Cardiac septum (tissue), 1 donor: ENCODE results near the gene NUDT16. TPM values are rescaled to one million over a fixed set of nuclear protein-coding genes. Genes with fewer than 3 reads are reported as not detected.
"Not testable (repeated sequence)": the region's sequence is repeated elsewhere in the genome, so short reads cannot be mapped to it uniquely, and the experiment has no call there.

Experiments
- DNase-seq: peaks from one replicate; pipeline ENCODE4 v3.0.0-alpha.2; 2020; ENCODE audit warnings: low spot score
- intact Hi-C: fragments of 100-400 bp; cut with DNase I; formaldehyde crosslinking; loops from one replicate; pipeline ENCODE4 v1.14.0; 2022
- total RNA-seq: library from RNA; stranded (reverse); fragmentation: NEBNext Ultra II Directional; extraction: Animal tissue kit (Norgen Biotek cat#: 25700); gene quantifications from one replicate; pipeline ENCODE4 v1.2.1, GENCODE V29; 2021
- donor health status: DM: no; HTN: no; CAD: no.

The NUDT16 gene
- total RNA-seq, 1 donor from 2014 or later = 46.7 TPM

DNA sequence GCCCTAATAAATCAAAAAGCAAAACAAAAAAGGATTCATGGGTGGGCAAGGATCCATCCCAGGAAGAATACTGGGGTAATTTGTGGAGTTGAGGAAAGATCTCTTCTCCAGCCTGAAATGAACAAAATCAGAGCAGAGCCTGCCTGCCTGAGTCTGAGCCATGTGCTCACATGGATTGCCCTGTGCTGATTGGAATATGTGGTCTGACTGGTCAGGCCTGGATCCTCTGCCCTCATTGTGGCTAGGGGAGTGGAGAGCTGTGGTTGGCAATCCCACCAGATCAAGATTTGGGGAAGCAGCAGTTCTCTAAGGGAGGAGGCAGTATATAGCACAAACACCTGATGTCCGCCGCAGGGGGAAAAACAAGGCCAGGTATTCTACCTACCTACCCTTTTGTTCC is 6.8 kb upstream of the NUDT16 start:
- no peak for DNase-seq
- intact Hi-C loops = no loop called here

DNA sequence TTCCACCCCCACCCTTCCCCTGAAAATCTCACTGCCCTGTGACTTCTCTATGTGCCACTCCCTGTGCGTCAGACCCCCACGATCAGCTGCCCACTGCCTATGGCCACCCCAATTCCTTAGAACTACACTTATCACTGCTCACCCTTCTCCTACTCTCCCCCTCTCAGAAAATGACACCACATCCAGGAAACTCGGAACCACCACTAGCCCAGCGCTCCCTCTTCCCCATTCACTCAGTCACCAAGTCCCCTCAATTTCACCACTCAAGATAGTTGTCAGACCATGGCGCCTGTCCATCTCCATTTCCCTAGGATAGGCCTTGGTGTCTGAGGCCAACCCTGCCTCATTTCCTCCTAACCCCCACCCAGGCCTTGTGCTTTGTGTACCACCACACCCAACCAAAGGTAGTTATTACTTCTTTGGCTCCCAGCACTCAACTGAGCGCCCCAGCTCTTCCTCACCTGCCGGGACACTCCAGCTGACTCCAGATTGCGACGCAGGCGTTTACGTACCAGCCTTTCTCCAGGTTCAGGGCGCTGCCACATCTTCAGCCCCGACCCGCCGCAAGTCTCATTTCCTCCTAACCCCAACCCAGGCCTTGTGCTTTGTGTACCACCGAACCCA is 641 bp upstream of the NUDT16 start:
- DNase-seq = not testable (repeated sequence)
- intact Hi-C loops = loop anchor here (5.0 to 10.0 kb wide), 2 partner anchors 121 to 306 kb away; partner anchors contain the start of gene MRPL3

DNA sequence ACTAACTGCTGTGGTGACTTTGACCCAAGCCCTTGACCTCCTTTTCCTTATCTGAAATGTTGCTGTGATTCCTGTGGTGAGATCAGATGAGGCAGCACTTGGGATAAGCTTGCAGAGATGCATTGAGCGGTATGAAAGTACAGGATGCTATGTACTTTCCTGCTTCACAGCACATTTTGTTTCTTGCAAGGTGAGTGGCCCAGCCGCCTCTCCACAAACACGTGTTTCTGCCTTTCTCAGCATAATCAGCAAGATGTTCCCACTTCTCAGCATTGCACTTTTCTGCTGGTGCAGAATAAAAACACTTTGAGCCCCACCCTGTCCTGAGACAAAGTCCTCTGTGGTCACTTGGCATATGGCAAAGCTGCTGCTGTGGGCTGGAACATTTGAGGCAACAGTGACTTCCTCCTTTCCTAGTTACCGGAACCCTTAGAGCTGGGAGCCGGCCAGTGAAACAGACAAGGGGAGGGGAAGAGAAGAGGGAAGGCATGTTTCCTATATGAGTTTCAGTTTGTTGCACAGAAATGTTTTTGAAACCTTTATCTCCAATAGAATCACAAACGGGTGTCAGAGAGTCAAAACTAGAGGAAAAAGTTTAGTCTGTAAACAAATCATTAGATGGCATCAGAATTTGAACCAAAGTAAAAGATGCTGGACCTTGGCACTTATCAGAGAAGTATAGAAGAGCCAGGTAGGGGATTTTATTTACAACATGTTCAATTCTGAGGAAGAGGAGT is 5.0 kb downstream of the NUDT16 start:
- peak; percentile 89 for DNase-seq
- intact Hi-C loops = loop anchor here (10.0 kb wide), 1 partner anchor 312 kb away; no protein-coding TSS in a partner anchor

DNA sequence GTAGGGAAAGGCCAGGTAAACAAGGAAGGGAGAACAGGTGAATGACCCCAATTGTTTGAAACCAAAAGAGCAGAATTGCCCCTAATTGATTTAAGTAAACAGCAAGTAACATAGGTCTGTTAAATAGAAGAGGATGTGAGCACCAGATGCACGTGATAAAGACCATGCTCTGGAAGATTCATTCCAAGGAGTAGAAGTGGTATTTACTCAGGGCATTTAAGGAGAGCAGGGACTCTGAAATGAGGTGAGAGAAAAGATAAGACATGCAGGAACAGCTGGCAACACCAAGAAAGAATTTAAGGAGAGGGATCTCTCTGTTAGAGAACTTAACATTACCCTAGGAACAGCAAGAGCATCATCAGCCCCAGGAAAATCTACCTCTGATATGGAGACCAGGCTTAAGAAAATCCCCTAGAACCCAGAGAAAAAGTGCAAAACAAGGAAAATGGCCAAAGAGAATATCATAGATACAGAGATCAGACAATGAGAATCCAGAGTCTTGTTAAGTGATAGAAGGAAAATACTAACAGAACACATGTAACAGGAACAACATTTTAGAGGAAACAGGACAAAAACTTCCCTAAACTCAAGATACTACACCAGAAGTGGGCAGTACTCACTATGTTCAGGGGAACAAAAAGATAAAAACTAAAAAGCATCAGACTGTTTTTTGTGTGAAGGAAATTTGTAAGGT is 6.4 kb downstream of the NUDT16 start:
- DNase-seq = no peak
- intact Hi-C loops = loop anchor here (10.0 kb wide), 1 partner anchor 313 kb away; no protein-coding TSS in a partner anchor

DNA sequence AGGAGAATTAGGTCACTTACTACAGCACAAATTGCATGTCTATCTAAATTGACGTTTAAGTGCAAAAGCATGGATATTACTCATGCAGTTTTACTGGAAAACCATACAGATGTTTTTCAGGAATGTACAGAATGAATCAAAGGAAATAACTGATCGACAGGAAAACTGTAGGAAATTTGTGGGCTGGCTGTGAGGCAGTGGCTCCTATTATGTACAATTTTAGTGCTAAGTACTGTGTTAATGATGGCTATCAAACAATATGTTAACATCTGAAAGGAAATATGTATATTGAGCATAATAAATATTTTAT is 6.9 kb downstream of the NUDT16 start:
- intact Hi-C loops = loop anchor here (10.0 kb wide), 1 partner anchor 314 kb away; no protein-coding TSS in a partner anchor

DNA sequence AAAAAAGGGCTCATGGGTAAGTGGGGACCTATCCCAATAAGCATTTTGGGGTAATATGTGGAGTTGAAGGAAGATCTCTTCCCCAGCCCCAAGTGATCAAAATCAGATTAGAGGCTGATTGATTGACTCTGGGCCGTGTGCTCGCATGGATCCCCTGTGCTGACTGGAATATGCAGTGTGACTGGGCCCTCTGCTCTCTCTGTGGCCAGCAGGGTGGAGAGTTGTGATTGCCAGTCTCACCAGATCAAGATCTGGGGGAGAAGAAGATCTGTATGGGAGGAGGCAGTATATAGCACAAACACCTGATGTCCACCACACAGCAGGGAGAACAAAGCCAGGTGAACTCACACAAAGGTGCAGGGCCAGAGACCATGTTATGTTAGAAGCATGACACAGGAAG is 8.8 kb downstream of the NUDT16 start:
- no peak for DNase-seq
- intact Hi-C loops = no loop called here

More for the DNA sequence above, 6.9 kb downstream of the NUDT16 start:
- DNase-seq = no peak

DNA sequence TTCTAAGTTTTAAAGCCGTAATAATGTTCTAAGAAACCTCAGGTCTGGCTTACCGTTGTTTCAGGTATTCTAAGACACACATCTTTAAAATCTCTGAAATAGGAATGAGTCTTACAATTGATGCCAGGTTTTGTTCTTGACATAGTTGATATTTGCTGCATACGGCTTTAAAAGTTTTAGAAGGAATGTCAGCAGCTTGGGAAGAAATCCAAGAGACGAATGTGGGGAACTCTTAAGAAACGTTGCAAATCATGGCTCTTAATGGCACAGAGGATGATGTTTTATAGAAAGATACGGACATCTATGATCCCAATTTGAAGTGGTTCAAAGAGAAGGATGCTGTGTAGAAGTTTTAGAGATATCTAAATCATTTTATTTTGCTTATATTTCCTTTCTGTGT is 11.5 kb downstream of the NUDT16 start:
- DNase-seq = no peak
- intact Hi-C loops = no loop called here

DNA sequence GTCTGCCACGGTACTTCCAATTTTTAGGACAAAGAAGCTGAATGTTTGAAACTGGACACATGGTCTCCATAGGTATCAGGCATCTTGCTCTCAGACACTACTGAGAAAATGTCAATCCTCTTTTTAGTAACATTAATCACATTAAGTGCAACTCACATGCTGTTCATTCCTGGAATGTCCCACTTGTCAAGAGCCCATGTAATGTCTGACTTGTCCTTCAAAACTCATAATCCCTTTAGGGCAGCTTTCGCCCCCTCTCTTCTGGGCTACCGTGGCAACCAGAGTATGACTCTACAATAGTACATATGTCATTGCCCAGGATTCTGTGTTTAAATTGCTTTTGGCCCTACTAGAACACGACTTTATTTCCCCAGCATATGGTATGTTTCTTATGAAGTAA is 12.3 kb downstream of the NUDT16 start:
- intact Hi-C loops = no loop called here
- DNase-seq = no peak

DNA sequence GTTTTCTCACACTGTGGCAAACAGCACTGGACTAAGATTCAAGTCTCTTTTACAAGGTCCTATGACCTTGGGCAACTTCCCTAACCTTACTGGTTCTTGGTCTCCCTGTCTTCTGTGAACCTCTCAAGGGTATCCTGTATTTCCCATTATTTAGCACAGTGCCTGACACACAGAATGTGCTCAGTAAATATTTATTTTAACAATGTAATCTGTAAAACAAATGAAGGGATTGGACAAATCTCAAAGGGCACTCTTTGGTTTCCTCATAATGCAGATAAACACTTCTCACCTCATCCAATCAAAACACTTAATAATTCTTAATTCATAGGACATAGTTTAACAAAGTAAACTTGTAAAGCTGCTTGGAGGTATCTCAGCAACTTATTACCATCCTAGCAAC is 12.8 kb downstream of the NUDT16 start:
- intact Hi-C loops = no loop called here

DNA sequence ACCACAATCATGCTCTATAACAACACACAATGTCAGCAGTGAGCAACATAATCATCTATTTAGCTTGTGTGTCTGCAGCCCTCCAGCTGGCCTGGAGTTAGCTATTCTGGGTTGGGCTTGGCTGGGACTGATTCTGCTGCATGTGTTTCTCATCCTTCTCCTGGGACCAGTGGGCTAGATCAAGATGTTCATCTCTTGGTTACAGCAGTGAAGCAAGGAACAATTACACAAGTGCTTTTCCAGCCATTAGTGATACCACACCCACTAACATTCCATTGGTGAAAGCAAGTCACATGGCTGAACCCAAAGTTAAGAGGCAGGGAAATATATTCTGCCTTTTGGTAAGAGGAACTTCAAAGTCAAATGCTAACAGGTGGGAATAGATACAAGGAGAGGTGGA is 14.6 kb downstream of the NUDT16 start:
- intact Hi-C loops = no loop called here
- DNase-seq = no peak

More for the DNA sequence above, 12.8 kb downstream of the NUDT16 start:
- DNase-seq = no peak

DNA sequence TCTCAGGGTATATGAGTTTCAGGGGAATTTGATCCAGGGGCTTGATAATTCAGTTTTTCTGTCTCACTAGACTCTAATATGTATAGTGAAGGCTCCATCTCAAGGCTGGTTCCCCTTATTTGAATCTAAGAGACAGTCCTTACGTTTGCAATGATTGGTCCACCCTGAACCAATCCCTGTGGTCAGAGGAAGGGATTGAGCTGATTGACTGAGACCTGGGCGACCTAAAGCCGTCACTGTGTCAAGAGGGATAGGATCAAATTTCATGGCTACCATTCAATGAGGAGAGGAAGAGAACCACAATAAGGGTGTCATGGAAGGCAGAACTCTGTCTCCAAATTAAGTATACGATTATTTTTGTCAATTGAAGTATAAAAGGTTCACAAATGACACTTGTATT is 16.3 kb downstream of the NUDT16 start:
- DNase-seq = no peak
- intact Hi-C loops = no loop called here

DNA sequence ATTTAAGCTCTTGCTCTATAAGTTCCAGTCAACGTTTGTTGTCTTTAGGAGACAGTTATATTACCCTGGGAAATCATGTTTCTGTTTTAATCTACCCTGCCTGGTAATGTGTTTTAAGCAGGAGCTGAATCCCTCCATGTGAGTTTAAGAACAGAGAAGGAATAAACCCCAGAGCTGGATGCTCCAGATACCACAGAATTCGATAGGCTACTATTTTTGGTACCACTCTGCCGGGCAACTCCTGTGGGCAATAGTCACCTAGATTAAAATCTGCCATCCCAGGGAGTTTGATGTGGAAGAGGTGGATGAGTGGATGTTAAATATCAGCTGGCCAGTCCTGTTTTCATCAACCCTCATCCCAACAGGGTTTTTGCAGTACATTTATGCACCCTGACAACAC is 20.4 kb downstream of the NUDT16 start:
- intact Hi-C loops = loop anchor here (5.0 kb wide), 1 partner anchor 55 kb away; no protein-coding TSS in a partner anchor
- DNase-seq = no peak

DNA sequence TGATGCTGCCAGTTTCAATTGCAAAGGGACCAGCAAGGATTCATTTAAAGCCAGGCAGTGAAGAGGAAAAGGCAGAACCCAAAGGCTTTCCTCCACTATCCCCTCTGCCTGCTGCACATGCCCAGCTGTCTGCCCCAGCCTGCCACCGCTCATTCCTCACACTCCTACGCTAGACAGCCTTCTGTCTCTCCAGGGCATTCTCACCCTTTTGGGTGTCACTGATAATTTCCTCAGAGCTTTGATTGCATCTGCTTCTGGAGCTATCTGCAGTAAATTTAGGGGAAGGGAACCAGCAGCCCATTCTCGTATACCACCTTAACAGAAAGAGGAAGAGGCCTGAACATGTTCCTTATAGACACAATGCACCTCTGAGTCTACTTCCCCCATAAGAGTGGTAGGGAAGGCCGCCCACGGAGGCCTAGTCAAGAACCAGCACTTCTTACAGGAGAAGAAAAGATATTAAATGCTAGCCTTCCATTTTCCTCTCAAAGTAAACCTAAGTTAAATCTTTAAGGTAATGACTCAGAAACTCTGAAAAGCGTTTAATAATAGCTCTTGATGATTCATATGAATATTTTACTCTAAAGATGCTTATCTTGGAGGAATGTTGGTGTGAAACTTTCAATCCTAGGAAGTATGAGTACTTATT is 20.9 kb downstream of the NUDT16 start:
- intact Hi-C loops = loop anchor here (5.0 kb wide), 1 partner anchor 55 kb away; no protein-coding TSS in a partner anchor
- DNase-seq = no peak

DNA sequence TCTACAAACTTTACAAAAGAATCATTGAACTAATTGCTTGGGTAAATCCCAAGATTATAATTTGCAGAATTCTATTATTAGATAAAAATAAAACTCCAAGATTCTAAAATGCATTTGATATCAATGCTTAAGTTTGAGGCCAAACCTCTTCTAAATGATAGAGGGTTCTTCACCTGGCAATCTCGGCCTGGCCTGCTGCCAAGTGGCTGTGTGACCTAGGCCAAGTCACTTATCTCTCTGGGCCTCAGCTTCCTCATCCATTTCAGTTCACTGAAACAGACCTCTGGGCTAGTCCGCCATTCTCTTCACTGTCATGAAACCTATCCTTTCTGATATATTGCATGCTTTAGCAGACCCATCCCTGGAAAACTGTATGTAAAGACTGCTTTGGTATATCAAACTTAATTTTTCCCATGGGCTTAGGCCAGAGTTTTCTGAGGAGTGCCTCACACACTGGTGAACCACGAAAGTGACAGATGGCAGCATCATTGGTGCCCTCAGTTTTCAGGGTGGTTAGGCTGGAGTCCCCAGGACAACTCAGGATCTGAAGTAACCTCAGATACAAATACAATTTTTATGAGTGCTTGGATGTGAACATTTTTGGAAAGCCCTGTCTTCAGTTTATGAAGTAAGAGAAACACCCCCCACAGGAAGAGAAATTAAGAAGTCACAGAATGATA is 21.8 kb downstream of the NUDT16 start:
- no peak for DNase-seq
- intact Hi-C loops = loop anchor here (5.0 kb wide), 1 partner anchor 56 kb away; no protein-coding TSS in a partner anchor

DNA sequence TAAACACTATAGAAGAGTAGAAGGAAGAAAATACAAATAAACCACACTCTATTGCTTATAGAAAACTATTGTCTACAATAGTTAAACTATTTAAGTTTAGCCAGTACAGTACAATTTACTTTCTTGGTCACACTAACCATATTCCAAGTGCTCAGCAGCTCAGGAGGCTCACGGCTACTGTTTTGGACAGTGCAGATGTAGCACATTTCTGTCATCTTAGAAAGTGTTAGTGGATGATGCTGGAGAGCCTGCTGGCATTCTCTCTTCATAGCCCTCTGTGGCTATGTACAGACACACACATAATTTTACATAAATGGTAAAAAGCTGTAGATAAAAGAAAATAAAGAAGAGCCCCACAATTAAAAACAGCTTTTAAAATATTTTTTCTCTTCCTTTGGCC is 23.8 kb downstream of the NUDT16 start:
- intact Hi-C loops = no loop called here
- DNase-seq = no peak

DNA sequence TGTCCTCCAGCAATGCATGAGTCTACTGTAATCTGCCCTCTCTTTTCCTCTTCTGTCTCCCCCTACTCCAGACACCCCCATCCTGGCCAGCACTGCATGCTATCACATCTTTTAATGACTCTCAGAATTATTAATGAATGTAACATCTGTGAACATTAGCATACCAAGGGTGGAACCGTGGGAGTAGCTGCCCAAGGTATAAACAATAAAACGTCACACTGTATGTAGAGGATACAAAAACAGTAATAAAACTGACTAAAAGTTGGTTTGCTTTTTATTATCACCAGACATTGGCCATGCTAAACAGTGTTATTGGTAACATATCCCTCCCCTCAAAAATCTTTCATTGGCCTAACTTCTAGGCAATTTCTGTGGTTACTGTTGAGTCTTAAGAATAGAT is 24.7 kb downstream of the NUDT16 start:
- intact Hi-C loops = no loop called here
- no peak for DNase-seq

DNA sequence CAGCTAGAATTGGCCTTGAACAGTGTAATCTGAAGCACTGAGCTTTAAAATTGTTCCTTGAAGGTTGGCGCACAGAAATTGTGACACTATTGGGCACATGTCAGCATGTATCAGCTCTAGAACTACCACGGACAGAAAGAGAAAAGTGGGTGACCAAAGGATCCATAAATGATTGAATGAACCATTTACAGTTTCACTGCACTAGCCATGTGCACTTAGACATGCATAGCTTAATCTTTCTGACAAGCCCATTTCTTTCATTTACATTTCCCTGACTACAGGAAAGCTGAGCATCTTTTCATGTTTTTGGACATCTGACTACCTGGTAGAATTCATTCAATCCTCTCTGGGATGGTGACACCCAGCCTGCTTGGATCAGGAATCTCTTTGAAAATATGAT is 36.2 kb downstream of the NUDT16 start:
- DNase-seq = no peak
- intact Hi-C loops = no loop called here

DNA sequence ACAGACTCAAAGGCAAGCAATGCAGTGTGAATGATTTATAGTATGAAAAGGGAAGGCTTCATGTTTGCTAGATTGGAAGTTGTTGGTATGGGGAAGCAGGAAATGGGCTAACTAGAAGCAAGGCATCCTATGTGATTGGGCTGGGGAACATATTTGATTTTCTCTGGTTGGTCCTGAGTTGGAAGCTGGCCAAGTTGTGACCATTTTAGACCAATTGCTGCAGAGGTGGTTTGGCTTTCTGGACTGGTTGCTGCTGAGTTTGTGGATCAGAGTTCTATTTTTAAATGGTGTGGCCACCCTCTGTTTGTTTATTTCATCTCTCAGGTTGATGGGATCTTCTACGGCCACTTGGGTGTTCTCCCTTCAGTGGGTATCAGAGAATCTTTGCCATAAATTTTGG is 39.7 kb downstream of the NUDT16 start:
- intact Hi-C loops = no loop called here
- DNase-seq = no peak

DNA sequence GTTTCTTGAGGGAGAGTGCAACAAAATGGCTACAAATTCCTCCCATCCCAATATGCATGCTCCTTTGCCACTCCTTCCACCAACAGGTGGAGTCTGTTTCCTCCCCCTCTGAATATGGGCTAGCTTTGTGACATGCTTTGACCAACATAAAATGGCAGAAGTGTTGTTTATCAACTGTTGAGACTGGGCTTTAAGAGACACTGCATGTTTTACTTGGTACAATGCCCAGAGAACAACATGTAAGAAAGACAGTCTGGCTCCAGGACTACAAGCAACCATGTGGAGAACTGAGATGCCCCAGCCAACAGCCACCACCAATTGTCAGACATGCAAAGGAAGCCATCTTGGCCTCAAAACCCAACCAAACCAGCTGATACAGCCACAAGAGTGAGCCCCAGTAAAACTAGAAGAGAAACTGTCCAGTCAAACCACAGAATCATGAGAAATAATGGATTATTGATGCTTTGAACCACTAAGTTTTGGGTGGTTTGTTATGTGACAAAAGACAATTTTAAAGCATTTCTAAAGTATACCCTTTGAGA is 40.5 kb downstream of the NUDT16 start:
- no peak for DNase-seq
- intact Hi-C loops = no loop called here
